Measurements from ENCODE around the gene SASH1.

DNA sequence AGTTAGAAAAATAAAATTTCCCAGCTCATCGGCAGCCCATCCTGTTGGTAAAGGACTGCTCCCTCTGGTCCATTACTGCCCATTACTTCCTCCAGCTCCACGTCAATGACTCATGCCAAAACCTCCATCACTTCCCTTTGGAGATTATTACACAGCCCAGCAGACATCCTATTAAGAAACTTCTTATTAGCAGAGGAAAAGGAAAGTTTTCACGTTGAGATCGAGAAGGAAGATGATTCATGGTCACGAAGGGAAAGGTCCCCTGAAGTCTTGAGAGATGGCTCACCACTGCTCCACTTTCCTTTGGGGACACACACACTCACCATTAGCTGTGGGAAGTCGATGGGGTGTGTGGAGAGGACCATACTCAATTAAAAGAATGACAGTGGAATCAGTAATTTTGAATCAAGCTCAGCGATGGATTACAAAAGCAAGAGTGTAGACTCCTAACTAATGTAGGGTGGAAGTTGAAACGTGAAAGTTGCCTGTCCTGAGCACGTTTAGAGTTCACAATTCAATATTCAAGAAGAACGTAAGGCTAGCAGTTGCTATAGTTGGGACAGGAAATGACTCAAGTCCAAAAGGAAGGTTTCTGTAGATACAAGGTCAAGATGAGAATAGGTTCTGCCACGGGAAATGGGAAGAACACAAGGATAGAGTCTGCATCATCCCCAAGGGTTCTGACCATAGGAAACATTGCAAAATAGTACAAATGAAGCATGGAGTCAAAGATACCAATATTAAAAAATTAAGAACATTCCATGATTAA is 21.6 kb downstream of the SASH1 start:
- TF ChIP-seq, protein P1, sequence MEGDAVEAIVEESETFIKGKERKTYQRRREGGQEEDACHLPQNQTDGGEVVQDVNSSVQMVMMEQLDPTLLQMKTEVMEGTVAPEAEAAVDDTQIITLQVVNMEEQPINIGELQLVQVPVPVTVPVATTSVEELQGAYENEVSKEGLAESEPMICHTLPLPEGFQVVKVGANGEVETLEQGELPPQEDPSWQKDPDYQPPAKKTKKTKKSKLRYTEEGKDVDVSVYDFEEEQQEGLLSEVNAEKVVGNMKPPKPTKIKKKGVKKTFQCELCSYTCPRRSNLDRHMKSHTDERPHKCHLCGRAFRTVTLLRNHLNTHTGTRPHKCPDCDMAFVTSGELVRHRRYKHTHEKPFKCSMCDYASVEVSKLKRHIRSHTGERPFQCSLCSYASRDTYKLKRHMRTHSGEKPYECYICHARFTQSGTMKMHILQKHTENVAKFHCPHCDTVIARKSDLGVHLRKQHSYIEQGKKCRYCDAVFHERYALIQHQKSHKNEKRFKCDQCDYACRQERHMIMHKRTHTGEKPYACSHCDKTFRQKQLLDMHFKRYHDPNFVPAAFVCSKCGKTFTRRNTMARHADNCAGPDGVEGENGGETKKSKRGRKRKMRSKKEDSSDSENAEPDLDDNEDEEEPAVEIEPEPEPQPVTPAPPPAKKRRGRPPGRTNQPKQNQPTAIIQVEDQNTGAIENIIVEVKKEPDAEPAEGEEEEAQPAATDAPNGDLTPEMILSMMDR (IDR thresholded peaks at IDR 0.05) = no peak
- TF ChIP-seq EZH2 (IDR thresholded peaks at IDR 0.05) (no peak), EZH2phosphoT487 (IDR thresholded peaks at IDR 0.05) (no peak)
